ENCODE measurements around the gene NDUFC2.
"Not testable (repeated sequence)": the region's sequence is repeated elsewhere in the genome, so short reads cannot be mapped to it uniquely, and the experiment has no call there.

Gene NDUFC2

GRCh38 chr11:78056093-78056492 is 23.6 kb downstream of the NDUFC2 start:
- in situ Hi-C loops (cut with MboI; ENCODE audit: low sequenced_read_pairs): no loop called here

DNA sequence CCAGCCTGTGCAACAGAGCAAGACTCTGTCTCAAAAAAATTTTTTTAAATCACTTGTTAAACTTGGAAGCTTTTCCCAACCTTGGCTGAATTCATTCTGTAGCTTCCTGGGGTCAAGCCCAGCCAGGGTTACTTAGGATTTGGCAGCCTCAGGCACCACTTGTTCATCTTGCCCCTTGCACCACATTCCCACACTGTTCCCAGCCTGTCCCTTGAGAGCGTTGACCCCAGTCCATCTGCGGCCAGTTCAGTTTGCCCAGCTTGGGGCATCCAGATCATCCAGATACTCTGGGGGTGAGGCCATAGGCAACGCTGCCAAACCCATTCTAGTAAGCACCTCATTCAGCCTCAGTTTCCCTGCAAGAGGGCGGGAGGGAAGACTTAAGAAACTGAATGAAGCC is 24.7 kb downstream of the NDUFC2 start:
- in situ Hi-C loops (cut with MboI; ENCODE audit: low sequenced_read_pairs): no loop called here

- in situ Hi-C loops (cut with MboI; ENCODE audit: low sequenced_read_pairs): no loop called here
Observed at GRCh38 chr11:78050964-78051831, 28.5 kb downstream of the NDUFC2 start.

DNA sequence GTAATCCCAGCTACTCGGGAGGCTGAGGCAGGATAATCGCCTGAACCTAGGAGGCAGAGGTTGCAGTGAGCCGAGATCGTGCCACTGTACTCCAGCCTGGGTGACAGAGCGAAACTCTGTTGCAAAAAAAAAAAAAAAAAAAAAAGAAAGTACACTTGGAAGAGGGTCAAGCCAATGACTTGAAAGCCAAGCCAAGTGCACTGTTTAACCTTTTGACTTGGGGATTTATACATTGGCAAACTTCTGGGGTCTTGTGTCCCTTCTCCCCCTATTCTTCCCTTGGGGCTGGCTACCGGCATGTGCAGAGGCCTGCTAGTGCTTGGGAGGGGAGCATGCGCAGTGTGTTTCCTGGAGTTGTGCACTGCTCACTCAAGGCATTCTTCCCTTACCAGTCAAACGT is 30.3 kb downstream of the NDUFC2 start:
- in situ Hi-C loops (cut with MboI; ENCODE audit: low sequenced_read_pairs): no loop called here

DNA sequence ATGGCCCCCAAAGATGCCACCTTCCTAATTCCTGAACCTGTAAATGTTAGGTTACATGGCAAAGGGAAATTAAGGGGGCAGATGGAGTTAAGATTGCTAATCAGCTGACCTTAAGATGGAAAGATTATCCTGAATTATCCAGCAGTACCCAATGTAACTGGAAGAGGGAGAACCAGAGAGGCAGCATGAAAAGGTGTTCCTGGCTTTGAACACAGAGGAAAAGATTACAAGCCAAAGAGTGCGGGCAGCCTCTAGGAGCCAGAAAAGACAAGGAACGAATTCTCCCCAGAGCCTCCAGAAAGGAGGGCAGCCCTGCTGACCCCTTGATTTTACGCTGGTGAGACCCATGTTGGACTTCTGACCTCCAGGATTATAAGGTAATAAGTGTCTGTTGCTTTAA is 31.1 kb downstream of the NDUFC2 start:
- in situ Hi-C loops (cut with MboI; ENCODE audit: low sequenced_read_pairs): no loop called here

DNA sequence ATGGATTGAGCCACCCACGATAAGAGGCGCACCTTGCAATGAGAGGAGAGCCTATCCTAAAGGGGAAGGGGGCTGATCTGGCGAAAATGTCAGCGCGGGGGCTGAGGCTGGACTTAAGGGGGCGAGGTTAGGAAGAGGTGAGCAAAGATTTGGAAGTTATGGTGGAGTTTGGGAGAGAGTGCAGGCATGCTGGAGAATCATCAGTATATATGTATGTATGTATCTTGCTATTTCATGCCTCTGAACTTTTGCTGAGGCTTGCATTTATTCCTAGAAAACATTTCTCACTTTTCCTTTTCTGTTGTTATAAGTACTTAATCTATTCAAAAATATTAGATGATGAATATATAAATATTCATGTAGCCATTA is 33.2 kb downstream of the NDUFC2 start:
- in situ Hi-C loops (cut with MboI; ENCODE audit: low sequenced_read_pairs): no loop called here

DNA sequence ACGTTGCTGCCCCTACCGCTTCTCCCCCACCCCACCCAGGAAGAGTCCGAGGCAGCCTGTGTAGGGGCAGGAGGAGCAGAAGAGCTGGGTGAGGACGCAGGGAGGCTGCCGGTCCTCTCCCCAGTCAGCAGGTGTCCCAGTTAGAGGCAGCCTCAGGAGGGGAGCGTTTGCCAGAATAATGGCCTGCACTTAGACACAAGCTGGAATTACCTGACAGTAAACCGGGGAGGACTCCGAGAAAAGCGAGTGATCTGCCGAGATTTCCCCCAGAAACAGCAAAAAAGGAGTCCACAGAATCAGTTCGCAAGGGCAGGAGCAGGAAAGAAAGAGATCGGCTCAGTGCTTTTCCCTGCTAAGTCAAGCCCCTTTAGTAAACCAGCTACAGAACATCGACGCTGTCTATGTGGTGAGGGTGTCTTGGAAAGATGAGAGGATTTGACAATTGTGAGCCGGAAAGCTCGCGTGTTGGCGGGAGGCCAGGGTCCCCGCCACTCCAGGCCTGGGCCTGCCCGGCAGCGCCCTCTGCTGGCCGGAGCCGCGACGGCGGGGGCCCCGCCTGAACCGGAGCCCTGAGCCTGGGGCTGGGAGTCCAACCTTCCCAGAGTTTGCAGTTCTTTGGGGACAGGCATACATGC is 33.7 kb downstream of the NDUFC2 start:
- in situ Hi-C loops (cut with MboI; ENCODE audit: low sequenced_read_pairs): no loop called here

DNA sequence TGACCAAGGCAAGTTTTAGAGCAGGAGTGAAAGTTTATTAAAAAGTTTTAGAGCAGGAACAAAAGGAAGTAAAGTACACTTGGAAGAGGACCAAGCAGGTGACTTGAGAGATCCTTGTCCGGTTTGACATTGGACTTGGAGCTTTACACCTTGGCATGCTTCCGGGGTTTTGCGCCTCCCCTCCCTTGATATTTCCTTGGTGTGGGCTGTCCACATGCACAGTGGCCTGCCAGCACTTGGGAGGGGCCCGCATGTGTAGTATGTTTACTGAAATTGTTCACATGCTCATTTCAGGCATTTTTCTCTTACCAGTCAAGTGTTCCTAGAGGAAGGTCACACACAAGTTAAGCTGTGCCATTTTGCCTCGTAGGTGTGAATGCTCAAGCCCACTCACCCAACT is 35.0 kb downstream of the NDUFC2 start:
- in situ Hi-C loops (cut with MboI; ENCODE audit: low sequenced_read_pairs): no loop called here

DNA sequence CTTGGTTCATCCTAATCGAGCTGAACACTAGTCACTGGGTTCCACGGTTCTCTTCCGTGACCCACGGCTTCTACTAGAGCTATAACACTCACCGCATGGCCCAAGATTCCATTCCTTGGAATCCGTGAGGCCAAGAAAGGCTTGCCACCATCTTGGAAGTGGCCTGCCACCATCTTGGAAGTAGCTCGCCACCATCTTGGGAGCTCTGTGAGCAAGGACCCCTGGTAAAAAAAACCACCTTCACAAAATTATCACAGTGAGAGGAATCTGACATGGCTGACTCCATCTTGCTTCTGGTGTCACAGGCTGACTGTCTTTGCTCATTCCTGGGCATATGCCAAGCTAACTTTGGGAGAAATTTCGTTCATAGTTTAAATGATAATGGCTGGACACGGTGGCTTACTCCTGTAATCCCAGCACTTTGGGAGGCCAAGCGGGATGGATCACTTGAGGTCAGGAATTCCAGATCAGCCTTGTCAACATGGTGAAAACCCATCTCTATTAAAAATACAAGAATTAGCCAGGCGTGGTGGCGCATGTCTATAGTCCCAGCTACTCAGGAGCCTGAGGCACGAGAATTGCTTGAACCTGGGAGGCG is 37.7 kb downstream of the NDUFC2 start:
- in situ Hi-C loops (cut with MboI; ENCODE audit: low sequenced_read_pairs): no loop called here

- in situ Hi-C loops (cut with MboI; ENCODE audit: low sequenced_read_pairs): not testable (repeated sequence)
Observed at GRCh38 chr11:78041380-78041719, 38.3 kb downstream of the NDUFC2 start.

- in situ Hi-C loops (cut with MboI; ENCODE audit: low sequenced_read_pairs): no loop called here
Observed at GRCh38 chr11:78040691-78041379, 38.8 kb downstream of the NDUFC2 start.

- in situ Hi-C loops (cut with MboI; ENCODE audit: low sequenced_read_pairs): no loop called here
Observed at GRCh38 chr11:78039919-78040671, 39.6 kb downstream of the NDUFC2 start.

- in situ Hi-C loops (cut with MboI; ENCODE audit: low sequenced_read_pairs): no loop called here
Observed at GRCh38 chr11:78039391-78039918, 40.2 kb downstream of the NDUFC2 start.

DNA sequence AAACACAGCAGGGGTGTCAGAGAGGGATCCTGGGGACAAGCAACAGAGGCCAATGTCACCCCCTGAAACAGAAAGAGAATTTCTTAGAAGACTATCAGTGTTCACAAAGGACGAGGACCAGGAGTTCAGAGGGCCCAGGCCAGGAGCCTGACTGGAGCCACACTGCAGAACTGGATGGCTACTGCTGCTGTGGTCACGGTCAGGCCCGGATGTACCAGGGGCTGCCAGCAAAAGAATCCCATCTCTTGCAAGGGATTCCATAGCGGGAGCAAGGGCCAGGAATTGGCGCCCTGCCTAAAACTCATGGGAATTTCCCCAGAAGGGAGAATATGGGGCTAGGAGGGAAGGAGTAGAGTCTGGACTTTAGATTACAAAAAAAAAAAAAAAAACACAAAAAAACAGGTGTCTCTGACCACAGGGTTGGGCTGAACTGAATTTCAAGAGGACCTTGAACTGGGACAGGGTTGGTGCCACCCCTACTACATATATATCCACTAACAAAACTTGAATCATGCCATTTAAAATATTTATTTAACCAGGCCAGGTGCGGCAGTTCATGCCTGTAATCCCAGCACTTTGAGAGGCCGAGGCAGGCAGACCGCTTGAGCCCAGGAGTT is 40.9 kb downstream of the NDUFC2 start:
- in situ Hi-C loops (cut with MboI; ENCODE audit: low sequenced_read_pairs): no loop called here

DNA sequence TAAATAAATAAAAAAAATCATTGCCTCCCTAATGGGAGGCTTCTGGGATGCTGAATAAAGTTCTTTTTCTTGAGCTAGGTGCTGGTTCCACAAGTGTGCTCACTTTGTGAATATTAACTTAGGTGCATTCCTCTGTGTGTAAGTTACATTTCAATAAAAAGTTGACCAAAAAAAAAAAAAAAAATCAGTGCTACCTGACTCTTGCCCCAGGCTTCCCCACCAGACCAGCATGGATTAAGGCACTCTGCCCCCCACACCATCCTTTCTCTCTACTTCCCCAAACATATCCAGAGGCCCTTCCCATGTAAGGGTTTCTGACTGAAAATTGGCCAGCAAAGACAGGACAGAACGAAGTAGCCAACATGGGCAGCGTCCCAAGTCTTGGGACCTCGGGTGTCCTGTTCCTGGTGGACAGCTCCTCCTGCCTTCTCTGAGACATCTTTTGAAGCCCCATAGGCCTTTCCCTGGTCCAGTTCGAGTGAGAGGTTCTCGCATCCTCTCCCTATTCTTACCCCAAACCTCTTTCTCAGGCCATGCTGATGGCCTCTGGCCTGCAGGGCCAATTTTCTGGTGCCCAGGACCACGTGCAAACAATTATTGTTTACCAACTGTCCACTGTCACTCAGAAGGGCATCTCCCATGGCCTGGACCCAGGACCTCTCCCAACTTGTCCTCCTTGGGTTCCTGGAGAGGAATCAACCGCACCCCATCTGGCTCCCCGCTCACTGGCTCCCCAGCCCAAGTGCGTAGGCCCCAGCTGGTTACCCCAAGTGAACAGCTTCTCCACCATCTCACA is 41.6 kb downstream of the NDUFC2 start:
- in situ Hi-C loops (cut with MboI; ENCODE audit: low sequenced_read_pairs): no loop called here

- in situ Hi-C loops (cut with MboI; ENCODE audit: low sequenced_read_pairs): no loop called here
Observed at GRCh38 chr11:78037056-78037455, 42.6 kb downstream of the NDUFC2 start.

DNA sequence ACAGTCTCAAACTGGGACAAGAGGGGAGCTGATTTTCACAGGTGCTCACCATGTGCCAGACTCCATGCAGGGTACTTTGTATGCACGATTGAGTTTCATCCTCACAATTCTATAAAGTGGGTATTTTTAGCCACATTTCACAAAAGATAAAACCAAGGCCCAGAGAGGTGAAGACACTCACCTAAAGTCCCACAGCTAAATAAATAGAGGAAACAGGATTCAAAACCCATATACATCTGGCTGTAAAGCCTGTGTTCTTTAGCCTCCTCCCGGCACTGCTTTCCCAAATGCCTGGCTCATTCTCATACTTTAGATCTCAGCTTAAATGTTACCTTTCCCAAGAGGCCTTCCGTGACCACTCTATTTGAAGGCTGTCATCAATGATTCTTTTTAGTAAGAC is 43.3 kb downstream of the NDUFC2 start:
- in situ Hi-C loops (cut with MboI; ENCODE audit: low sequenced_read_pairs): no loop called here

DNA sequence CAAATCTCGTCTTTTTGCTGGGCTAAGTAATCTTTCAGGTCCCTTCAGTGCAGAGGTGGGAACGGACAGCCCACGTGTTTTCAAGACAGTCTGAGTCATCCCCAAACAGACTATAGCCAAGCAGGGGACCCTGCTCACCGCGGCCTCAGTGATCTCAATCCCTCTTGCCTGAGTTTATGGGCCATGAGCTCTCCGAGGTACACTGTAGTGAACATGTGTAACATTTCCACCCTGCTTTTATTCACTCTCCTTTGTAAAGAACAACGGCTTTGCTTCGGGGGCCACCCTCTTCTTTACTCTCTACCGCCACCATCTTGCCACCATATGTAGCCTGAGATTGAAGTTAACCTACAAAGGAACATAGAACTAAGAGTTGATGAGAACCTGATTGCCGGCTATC is 45.0 kb downstream of the NDUFC2 start:
- in situ Hi-C loops (cut with MboI; ENCODE audit: low sequenced_read_pairs): no loop called here

DNA sequence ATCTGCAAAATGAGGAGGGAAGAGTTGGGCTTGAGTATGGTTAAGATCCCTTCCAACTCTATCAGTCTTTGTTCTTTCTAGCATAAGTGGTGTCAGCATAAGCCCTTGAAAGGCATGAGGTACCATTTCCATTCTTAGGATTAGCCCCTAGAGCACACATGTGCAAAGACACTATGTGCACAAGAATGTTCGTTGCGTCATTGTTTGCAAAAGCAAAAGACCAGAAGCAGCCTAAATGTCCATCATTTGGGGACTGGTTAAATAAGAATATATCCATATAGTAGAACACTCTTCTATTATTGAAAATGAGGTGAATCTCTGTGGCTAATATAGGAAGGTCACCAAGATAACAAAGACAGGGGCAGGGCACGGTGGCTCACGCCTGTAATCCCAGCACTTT is 46.6 kb downstream of the NDUFC2 start:
- in situ Hi-C loops (cut with MboI; ENCODE audit: low sequenced_read_pairs): no loop called here
